Measurements from ENCODE around the gene PDE6B. TPM values are rescaled to one million over a fixed set of nuclear protein-coding genes. Genes with fewer than 3 reads are reported as not detected.

PDE6B gene
- total RNA-seq, 1 experiment from 2014 or later: not detected

DNA sequence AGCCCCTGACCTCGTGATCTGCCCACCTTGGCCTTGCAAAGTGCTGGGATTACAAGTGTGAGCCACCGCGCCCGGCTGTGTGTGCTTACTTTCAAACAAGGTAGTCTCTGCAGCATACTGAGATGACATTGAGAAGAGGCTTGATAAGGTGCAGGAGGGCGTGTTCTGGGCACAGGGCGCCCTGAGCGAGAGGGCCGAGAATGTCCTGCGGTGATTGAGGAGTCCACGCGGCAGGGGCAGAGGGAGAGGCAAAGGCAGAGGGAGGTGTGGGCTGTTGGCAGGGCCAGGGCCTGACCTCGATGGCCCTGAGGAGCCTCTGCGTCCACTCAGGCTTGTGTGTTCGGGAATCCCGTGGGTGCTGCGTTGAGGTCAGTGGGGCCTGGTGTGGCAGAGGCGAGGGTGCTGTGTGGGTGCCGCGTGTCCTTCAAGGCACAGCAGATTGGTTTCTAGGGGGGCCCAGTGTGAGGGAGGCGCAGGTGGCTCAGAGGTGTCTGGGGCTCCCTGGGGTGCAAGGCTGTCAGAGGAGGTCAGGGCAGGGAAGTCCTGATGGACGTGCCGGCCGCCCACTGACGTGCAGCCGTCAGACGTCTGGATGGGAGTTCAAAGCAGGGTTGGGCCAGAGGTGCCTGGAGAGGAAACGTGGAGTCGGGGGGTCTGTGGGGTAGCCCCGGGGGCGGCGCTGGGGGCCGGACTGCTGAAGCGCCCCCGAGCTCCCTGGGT is 92.4 kb downstream of the PDE6B start:
- H3K27me3 Mint-ChIP-seq (ENCODE audit: insufficient read depth, unreplicated experiment): no peaks in the 10 kb centered on the region
- no peaks in the 10 kb centered on the region for H3K4me1 Mint-ChIP-seq (ENCODE audit: low read depth, unreplicated experiment)
- intact Hi-C loops (cut with micrococcal nuclease; ENCODE audit: unreplicated experiment): no loop called here
- POLR2A ChIA-PET: interaction anchor here (0.6 kb wide), 1 partner anchor 47 kb away, joined by 6 read pairs; no protein-coding TSS in a partner anchor
- Histone ChIP-seq H3K36me3 (ENCODE audit: control insufficient read depth, insufficient read depth, low read length) (peaks cover 3% of the 10 kb centered on the region; the same call in 1 of the 2 replicates), H3K4me1 (no peaks in the 10 kb centered on the region), H3K4me3 (ENCODE audit: low read depth, low read length) (no peak overlapping the region), H3K27me3 (replicated peaks; ENCODE audit: control insufficient read depth, insufficient read depth, low read length) (no peaks in the 10 kb centered on the region), H3K9me3 (no peaks in the 10 kb centered on the region)
- H3K4me3 Mint-ChIP-seq (ENCODE audit: unreplicated experiment): no peak overlapping the region
- H3K9me3 Mint-ChIP-seq (ENCODE audit: unreplicated experiment): no peaks in the 10 kb centered on the region
- CTCF ChIA-PET: no interaction called here
- no peak overlapping the region for H3K27ac Mint-ChIP-seq (ENCODE audit: unreplicated experiment)
- no TSS peak for BruUV-seq (replicated peaks)
- TF ChIP-seq, protein P1, sequence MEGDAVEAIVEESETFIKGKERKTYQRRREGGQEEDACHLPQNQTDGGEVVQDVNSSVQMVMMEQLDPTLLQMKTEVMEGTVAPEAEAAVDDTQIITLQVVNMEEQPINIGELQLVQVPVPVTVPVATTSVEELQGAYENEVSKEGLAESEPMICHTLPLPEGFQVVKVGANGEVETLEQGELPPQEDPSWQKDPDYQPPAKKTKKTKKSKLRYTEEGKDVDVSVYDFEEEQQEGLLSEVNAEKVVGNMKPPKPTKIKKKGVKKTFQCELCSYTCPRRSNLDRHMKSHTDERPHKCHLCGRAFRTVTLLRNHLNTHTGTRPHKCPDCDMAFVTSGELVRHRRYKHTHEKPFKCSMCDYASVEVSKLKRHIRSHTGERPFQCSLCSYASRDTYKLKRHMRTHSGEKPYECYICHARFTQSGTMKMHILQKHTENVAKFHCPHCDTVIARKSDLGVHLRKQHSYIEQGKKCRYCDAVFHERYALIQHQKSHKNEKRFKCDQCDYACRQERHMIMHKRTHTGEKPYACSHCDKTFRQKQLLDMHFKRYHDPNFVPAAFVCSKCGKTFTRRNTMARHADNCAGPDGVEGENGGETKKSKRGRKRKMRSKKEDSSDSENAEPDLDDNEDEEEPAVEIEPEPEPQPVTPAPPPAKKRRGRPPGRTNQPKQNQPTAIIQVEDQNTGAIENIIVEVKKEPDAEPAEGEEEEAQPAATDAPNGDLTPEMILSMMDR (IDR thresholded peaks at IDR 0.05; ENCODE audit: insufficient read depth in 1 of 2, low read depth in 1 of 2, low read length in 1 of 2, severe bottlenecking in 1 of 2, unreplicated experiment in 1 of 2): no peak
- DNase-seq: no peak
- H3K36me3 Mint-ChIP-seq (ENCODE audit: insufficient read depth, unreplicated experiment): peaks cover 41% of the 10 kb centered on the region

DNA sequence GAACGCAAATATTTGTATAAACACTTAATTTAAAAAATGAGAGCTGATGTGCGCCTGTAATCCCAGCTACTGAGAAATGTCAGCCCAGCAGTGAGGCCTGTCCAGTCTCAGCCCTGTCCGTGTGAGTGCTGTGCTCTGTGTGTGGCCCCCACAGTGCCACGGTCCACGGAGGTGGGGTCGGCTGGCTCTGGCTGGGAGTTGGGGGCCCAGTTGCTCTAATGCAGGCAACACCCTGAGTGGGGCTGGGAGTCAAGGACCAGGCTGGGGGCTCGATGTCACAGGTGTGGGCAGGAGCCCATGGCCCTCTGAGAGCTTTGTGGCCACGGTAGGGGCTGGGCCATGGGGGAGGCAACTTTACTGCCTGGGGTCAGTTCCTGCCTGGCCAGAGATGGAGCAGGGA is 93.1 kb downstream of the PDE6B start:
- Histone ChIP-seq H3K4me3 (ENCODE audit: low read depth, low read length) (no peak overlapping the region), H3K27me3 (replicated peaks; ENCODE audit: control insufficient read depth, insufficient read depth, low read length) (no peaks in the 10 kb centered on the region), H3K36me3 (ENCODE audit: control insufficient read depth, insufficient read depth, low read length) (peaks cover 3% of the 10 kb centered on the region; the same call in 1 of the 2 replicates), H3K9me3 (no peaks in the 10 kb centered on the region), H3K4me1 (no peaks in the 10 kb centered on the region)
- Mint-ChIP-seq H3K4me3 (ENCODE audit: unreplicated experiment) (no peak overlapping the region), H3K4me1 (ENCODE audit: low read depth, unreplicated experiment) (no peaks in the 10 kb centered on the region), H3K27ac (ENCODE audit: unreplicated experiment) (no peak overlapping the region), H3K9me3 (ENCODE audit: unreplicated experiment) (no peaks in the 10 kb centered on the region), H3K27me3 (ENCODE audit: insufficient read depth, unreplicated experiment) (no peaks in the 10 kb centered on the region), H3K36me3 (ENCODE audit: insufficient read depth, unreplicated experiment) (peaks cover 47% of the 10 kb centered on the region)
- POLR2A ChIA-PET: no interaction called here
- DNase-seq: no peak
- intact Hi-C loops (cut with micrococcal nuclease; ENCODE audit: unreplicated experiment): no loop called here
- BruUV-seq (replicated peaks): no TSS peak
- TF ChIP-seq, protein P1 (IDR thresholded peaks at IDR 0.05; ENCODE audit: insufficient read depth in 1 of 2, low read depth in 1 of 2, low read length in 1 of 2, severe bottlenecking in 1 of 2, unreplicated experiment in 1 of 2): no peak
- CTCF ChIA-PET: no interaction called here

Other genes with a start within 250 kb of the PDE6B start
- 29.9 and 30.3 TPM in 2 replicates for gene ZNF721, start 126.4 kb upstream of the PDE6B start, total RNA-seq (2022)
- 56.6 and 58.8 TPM in 2 replicates for gene PIGG, start 126.4 kb upstream of the PDE6B start, total RNA-seq (2022)
- not detected in 2 replicates for gene TMEM271, start 49.3 kb upstream of the PDE6B start, total RNA-seq (2022)
- gene ATP5ME, start 48.7 kb downstream of the PDE6B start, total RNA-seq (2022): 244 and 257 TPM in 2 replicates
- gene MYL5, start 49.0 kb downstream of the PDE6B start, total RNA-seq (2022): 17.1 and 21.8 TPM in 2 replicates
- gene SLC49A3, start 63.6 kb downstream of the PDE6B start, total RNA-seq (2022): 0.20 TPM in 1 of 2 replicates, not detected in the other
- 36.6 and 38.0 TPM in 2 replicates for gene PCGF3, start 80.3 kb downstream of the PDE6B start, total RNA-seq (2022)
- 20.5 and 20.9 TPM in 2 replicates for gene CPLX1, start 200.6 kb downstream of the PDE6B start, total RNA-seq (2022)